GM12892 (cell line): ENCODE measurements around the gene SIRT7.

Experiments used
- POLR2A ChIP-seq: IDR thresholded peaks from 2 replicates; pipeline ENCODE4 v1.6.1; 2011; ENCODE audit warnings: low read depth, low read length, control low read depth
- POLR2AphosphoS5 ChIP-seq: IDR thresholded peaks from 2 replicates; pipeline ENCODE4 v1.6.1; 2011; ENCODE audit warnings: low read depth, low read length, control low read depth

- TF ChIP-seq POLR2AphosphoS5, result no peak; the same call in 1 of the 2 replicates
- TF ChIP-seq POLR2A, result 0 out of 2 replicates have a peak, but pooled peaks have one; percentile 0
These were observed 49.2 kb downstream of the SIRT7 start for GRCh38 chr17:81868674-81869220.
